SIG-M5 treated with dmso at 0.1 percent for 504 hours (cell line): ENCODE measurements around the gene SERTAD4.
"Not testable (repeated sequence)": the region's sequence is repeated elsewhere in the genome, so short reads cannot be mapped to it uniquely, and the experiment has no call there.

Source experiments
- DNase-seq: peaks from one replicate; lab custom pipeline; 2025; ENCODE audit not compliant: unreplicated experiment; lab: John Stamatoyannopoulos, UW

SERTAD4 gene

DNA sequence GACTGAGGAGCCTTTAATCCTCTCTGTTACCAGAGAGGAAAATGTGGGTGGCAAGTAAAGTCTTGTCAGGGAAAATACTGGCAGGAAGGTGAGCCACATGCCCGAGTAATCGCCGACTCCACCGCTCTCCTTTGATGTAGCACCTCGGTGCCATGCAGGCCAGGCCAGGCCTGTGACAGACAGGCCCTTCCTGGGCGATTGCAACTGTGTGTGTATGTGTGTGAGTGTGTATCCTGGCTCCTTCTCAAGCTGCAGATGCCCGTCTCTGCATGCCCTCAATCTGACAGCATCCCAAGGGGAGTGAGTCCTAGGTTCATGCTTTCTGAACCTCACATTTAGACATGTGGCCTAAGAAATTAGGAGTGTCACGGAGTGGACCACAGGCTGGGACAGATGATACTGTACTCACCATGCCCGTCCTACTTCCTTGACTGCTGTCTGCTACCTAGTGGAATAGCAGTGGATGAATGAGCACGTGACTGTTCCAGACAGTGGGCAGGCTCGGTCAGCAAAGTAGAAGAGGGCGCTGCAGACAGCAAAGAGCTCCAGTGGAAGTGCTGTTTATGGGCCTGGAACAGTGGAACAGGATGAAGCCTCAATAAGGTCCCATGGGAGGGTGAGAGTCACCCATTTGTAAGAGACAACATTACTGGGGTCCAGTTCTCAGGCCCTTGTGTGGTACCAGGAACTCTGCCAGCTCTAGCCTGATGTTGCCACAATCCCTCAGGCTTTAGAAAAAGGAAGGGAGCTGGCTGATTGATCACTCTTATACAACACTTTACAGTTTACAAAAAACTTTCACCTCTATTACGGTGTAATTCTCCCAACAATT lies 25.3 kb downstream of the SERTAD4 start:
- DNase-seq, result no peak

DNA sequence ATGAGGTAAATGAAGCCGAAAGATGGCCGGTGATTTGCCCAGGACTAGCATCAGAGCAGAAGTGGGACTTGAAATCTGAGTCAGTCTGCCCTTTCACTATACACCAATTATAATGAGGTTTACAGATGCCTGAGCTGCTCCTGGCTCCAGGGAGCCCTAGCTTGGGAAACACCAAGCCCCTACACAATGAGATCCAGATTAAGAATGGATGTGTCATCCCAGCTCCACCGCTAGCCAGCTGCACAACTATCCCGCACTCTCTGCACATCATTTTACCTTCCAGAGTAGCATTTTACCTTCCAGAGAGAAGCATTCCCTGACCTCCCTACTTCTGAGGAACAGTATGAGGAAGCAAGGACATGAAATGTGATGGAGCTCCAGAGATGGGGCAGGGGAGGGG lies 27.0 kb downstream of the SERTAD4 start:
- no peak for DNase-seq

DNA sequence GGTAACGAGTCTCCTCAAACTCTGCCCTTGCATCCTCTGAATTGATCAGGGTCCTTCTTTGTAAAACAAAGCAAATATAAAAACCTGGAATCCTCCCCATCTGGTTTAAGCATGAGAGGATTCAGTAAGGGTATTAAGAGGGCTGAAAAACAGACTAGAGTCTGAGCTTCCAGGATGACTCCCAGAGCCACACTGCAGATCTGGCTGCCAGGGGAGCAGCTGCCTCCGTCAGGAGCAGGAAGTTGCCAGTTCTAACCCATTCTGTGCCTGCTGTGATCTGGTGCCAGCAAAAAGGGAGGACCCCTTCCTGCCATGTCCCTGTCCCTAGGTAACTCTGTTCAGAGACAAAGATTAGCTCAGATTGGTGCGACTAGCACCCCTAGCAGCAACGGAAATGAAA lies 27.5 kb downstream of the SERTAD4 start:
- DNase-seq, result no peak

DNA sequence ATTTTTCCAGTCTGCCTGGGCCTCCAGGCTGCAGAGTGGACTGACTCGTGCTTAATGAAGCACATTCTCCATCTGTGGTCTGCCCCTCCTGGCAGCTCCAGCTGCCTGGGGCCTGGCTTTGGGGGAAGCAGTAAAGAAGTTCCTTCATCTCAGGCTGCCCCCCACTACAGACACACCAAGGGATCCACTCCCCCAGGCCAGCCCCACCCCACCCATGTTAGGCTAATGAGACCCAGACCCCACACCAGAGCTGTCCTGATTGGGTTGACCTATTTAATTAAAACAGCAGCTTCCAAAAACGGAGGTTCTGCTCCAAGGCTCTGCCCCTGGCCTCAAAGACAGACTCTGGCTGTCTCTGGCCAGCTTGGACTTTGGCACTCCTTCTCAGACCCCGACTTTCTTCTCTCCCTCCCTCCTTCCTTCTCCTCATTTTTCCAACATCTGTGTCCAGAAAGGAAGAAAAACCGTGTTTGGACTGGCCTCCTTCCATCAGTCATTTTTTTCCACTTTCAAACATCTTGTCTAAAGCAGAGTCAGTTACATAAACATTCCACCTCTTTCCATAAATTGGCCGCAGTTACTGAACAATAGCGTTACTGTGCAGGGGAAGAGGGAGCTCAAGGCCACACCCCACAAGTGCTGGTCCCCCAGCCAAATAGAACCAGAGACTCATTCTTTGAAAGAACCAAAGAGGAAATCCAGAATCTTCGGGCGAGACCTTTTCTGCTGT lies 29.7 kb downstream of the SERTAD4 start:
- DNase-seq, result no peak

DNA sequence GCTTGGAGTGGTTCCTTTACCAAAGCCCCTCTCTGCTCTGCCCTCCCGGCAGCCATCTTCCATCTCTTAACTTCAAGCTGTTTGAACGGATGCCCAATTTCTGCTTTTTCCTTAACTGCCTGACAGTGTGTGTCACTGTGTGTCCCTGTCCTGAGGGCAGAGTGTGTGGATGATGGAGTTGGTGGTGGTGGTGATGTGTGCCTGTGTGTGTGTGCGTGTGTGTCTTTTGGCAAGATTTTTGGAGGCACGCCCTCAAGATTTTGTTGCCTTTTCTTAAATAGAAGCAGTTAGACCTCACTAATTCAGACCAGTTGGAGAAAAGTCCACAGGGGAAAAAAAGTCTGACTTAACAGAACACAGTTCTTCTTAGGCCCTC lies 30.3 kb downstream of the SERTAD4 start:
- no peak for DNase-seq

DNA sequence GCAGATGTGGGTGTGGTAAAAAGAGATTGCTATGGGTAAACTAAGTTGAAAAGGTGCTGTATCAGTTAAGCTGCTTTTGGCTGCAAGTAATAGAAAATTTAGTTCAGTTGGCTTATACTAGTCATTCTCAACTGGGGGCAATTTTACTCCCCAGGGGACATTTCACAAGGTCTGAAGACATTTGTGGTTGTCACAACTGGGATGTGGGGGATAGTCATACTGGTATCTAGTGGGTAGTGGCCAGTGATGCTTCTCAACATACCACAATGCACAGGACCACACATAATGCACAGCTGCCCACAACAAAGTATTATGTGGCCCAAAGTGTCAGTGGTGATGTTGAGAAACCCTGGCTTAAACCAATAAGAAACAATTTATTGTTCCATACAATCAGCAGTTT lies 31.4 kb downstream of the SERTAD4 start:
- DNase-seq, result no peak

DNA sequence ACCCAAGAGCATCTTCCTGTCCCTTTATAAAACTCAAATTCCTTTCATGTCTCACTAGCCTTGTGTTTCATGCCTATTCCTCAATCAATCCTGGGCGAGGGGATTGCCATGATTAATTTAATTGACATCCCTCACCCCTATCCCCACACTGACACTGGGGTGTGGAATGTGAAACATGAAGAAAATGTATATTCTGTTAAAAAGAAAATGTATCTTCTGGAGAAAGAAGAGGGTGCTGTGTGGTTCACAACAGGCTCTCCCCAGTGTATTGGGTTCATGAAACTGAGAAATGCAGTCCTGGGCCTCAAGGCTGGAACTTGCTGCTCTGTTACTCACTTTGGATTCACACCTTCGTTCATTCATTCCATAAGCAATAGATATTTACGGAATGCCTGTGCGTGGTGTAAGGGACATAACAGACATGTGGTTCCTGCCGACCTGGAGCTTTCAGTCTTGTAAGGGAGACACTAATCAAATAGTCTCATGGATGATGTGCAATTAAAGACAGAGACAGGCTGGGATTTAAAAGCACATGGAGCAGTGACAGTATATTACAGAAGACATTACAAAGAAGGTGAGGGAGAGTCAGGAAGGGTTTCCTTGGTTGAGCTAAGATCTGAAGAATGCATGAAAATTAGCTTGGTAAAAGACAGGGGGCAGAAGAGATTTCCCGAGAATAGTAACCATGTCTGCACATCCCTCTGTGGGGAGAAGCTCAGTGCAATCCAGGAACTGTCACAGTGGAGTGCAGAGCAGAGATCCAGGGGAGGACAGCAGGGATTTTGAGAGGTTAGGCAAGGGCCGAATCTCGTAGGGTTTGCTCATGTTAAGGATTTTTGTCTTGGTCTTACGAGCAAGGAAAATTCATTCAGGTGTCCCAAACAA lies 32.1 kb downstream of the SERTAD4 start:
- DNase-seq, result no peak

DNA sequence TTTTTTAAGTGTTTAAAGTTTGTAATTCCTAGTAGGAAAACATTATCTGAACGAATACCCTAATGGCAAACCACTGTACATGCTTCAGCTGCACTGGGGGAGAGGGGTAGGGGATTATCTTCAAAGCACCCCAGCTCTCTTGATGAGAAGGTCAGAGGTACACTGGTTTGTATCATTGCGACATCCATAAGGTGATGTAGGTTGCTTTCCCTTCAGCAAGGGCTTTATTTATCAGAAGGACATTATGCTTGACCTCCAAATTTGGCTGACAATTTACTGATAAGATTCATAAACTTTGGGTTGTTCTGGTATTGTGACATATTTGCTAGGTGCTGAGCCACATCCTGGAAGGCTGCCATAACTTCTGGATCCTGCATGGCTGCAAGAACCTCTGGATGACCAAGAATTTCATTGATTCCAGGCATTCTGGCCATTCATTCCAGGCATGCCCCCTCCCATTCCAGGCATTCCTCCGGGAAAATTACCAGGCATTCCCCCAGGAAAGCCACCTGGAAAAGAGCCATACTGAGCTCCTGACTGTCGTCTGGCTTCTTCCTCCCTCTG lies 32.9 kb downstream of the SERTAD4 start:
- not testable (repeated sequence) for DNase-seq

DNA sequence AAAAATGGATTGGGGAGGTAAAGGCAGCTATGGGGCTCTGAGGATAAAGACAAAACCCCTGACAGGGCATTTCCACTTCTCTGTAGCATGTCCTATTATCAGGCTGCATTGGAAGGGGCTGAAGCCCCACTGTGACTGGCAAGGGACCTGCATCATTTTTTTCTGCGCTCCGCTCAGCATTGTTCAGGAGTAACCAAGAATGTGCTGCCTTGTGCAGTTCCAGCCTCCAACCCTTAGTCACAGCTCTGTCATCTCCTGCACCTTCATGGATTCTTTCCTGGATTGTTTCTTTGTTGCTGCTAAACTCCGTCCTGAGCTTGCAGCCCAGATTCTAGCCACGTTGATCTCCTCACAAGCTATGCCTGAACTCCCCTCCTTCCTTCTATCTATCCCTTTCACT lies 37.4 kb downstream of the SERTAD4 start:
- DNase-seq, result no peak

DNA sequence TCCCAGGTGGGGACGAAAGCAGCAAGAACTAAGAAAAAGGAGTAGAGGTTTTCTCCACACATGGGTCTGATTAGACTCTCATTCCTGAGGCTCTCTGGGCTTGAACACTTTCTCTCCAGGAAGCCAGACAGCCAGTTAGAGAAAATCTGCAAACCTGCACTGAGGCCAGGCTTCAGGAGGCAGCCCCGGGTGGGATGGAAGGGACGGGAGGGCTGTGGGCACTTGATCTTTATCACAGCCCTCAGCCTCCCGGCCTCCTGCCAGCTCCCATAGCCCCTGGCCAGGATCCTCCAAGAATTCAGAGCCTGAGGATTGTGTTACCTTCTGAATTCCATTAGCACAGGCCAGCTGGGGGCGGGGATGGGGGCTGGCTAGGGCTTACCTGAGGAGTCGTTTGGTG lies 40.1 kb downstream of the SERTAD4 start:
- no peak for DNase-seq

DNA sequence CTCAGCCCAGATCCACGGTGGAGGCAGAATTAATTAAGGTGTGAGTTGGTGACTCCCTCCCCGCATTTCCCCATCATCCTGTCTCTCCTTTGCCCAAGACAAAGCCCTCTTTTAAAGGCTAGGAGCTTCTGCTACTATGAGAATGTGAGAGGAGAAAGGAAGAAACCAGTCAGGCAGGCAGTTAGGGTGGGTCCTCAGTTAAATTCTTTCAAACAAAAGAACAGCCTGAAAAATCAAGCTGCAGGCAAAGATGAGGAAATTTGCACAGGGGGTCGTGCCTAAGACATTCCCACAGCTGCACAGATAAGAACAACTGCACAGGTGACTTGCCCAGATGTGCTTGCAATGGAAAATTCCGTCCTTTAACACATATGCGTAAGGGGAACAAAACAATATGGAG lies 47.6 kb downstream of the SERTAD4 start:
- no peak for DNase-seq

DNA sequence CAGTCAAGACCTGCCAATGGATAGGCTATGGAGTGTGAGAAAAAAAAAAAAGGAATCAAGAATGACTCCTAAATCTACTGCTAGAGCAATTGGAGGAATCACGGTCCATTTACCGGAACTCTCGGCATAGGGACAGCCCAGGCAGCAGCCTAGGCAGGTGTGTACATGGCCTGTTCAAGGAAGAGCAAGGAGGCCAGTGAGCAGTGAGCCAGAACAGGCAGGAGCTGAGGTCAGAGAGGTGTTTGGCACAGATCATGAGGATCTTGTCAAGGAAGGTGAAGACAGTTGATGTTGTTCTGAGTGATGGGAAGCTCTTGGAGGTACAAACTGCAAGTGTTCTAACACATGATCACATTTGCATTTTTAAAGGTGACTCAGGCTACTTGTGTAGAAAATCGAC lies 55.5 kb downstream of the SERTAD4 start:
- no peak for DNase-seq

DNA sequence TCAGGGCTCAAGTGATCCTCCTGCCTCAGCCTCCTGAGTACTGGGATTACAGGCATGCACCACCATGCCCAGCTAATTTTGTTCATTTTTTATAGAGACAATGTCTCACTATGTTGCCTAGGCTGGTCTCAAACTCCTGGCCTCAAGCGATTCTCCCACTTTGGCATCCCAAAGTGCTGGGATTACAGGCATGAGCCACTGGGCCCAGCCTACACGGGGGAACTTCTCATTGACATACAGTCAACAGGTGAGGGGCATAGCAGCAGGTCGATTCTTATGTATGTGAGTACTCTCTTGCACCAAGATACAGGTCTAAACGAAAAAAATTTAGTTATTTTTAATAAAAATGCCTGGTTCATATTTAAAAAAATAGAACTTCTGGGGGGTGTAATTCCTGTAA lies 56.7 kb downstream of the SERTAD4 start:
- DNase-seq, result no peak

DNA sequence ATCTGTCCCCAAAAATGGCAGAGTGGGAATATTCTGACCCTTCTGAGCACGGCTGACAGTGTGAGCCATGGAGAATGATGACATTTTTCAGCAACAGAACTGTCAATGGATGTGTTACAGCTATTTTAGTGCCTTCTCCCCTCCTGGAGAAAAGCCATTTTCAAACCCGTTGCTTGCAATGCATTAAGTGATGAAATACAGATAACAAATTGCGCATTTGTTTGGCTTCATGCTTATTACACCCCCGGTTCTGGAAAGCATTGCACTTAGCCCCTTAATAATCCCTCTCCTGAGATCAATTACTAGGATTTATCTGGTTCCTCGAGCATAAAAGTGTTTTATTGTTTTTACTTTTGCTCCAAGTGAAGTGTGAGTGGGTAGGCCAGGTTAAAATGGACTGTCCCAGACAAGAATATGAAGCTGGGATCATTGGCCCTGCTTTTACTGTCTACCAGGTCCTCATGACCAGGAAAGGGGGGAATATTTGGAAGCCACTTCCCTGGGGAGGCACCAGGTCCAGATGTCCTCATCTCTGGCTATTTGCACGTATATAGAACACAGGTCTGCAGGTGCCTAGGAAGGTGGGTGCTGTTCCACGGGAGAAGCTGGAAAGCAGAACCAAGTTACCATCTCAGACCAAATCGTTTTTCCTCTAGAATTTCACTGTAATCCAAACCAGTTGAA lies 58.6 kb downstream of the SERTAD4 start:
- DNase-seq, result no peak

DNA sequence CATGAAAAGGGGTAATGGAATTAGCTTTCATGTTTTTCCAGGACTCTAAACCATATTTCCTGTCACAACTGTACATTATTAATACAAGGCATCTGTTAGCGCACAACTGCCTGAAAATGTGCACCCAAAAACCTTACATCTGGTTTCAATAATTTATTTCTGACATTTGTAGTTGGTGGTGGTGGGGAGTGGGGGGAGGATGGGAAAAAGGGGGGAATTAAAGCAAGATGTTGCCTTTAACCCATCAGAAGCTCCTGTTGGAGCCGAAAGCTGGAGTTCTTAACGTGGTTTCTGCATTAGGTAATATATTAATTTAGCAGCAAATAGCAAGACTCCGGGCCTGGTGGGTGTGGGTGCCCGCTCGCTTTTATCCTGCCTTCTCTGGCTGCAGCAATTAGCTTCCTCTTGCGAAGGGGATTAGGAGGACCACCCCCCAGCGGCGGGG lies 59.2 kb downstream of the SERTAD4 start:
- DNase-seq, result no peak

DNA sequence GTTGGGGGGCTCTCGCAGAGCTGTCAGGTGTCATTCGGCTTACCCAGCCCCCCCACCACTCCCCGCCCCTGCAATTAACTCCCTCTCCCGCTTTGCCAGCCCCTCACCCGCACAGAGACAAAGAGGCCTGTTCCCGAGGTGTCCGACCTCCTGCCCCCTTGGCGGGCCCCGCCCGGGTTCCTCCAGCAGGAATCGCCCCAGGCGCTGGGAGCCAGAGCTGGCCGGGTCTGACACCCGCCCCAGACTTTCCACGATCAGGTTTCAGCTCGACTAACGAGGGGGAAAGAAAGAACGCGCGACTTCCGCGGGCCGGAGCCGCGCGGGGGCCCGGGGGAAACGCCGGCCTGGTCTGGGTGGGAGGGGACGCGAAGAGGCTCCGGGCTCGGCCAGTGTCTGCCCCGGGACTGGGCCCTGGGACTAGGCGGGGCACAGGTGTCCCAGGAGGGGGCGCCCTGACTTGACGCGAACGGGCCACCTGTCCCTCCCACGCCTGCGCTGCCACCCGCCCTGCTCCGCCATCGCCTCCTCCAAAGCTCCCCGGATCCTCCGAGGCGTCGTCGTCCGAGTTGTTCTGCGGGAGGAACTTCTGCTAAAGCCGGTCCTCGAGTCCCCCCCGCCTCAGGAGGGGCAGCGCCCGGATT lies 59.8 kb downstream of the SERTAD4 start:
- DNase-seq, result no peak

DNA sequence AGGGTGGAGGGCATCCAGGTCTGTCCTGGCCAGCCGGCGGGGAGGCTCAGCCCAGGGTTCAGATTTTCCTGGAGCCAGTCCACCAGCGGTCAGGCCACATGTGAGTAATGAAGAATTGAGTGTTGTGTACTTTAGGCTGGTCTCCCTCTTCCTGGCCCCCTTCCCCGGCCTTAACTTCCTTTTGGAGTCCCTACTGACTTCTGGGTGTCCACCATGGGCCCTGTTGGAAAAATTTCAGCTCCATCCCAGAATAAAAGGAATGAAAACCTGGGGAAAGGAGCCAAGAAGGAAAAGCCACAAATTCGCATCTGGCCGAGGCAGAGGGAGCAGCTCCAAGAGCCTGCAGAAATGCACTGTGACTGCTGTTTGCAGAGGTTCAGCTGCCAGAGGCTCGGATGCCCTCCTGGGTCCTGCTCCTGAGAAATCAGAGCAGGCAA lies 60.6 kb downstream of the SERTAD4 start:
- no peak for DNase-seq

DNA sequence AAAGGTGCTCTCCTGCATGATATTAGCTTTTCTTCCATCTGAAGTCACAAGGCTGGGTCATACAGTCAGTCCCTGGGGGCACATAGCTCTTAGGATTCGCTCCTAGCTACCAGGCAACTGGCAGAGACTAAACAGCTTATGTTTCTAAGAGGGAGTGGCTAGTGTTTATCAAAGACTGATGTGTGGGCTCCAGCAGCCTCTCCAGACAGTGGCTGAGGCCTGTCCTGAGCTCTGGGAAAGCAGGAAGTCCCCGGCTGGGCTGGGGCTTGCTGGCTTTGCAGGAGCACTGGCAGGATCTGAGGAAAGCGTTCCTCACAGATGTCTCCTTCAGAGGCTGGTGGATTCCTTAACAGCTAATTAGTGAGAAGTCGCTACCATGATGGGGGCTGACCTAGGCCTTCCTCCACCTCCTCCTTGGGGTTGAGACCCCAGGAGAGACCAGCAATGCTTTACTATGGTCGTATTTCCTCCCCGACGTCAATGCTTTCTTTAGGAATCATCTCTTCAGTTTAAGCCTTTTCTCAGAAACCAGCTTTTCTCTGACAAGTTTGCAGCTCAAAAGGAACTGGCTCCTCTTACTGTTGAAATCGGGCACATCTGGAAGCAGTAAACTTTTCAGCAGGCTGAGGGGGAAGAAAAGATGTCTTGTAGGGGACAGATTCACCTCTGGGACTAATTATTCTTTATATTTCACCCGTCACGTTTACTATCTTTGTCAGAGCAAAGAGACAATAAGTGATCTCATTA lies 62.6 kb downstream of the SERTAD4 start:
- DNase-seq, result no peak
